Testis (tissue), 2 donors: ENCODE measurements around the gene CSF2RB.

Source experiments
- POLR2A ChIP-seq: fragments of 450-650 bp; IDR thresholded peaks from one replicate; pipeline ENCODE4 v1.6.1; 2017; ENCODE audit warnings: antibody characterized with exemption, mild to moderate bottlenecking, moderate library complexity
- TF ChIP-seq, protein P1 (sequence below), 3 experiments: fragments of 450-650 bp in 2 of 3; fragments of 200-600 bp in 1 of 3; sonication (generic) in 1 of 3; IDR thresholded peaks; one replicate each; pipeline ENCODE4 v1.5.1; 2016 to 2019; ENCODE audit warnings: antibody characterized with exemption in 3 of 3, mild to moderate bottlenecking in 2 of 3, moderate library complexity in 1 of 3

DNA sequence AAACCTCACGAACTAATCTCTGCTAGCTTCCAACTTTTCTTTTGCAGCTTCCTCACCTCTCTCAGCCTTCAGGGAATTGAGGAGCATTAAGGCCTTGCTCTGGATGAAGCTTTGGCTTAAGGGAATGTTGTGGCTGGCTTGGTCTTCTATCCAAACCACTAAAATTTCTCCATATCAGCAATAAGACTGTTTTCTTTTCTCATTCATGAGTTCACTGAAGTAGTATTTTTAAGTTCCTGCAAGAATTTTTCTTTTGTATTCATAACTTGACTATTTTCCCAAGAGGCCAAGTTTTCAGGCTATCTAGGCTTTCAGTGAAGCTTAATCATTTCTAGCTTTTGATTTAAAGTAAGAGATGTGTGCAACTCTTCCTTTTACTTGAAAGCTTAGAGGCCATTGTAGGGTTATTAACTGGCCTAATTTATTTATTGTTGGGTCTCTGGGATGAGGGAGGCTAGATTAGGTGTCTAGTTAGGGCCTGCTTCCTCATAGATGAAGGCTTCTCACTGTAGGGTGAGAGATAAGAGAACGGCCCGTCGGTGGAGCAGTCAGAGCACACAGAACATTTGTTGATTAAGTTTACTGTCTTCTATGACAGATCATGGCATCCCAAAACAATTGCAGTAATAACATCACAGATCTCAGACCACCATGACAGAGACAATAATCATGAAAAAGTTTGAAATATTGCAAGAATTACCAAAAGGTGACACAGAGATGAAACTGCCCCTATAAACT is 33.2 kb downstream of the CSF2RB start:
- TF ChIP-seq POLR2A: no peak
- TF ChIP-seq, protein P1, sequence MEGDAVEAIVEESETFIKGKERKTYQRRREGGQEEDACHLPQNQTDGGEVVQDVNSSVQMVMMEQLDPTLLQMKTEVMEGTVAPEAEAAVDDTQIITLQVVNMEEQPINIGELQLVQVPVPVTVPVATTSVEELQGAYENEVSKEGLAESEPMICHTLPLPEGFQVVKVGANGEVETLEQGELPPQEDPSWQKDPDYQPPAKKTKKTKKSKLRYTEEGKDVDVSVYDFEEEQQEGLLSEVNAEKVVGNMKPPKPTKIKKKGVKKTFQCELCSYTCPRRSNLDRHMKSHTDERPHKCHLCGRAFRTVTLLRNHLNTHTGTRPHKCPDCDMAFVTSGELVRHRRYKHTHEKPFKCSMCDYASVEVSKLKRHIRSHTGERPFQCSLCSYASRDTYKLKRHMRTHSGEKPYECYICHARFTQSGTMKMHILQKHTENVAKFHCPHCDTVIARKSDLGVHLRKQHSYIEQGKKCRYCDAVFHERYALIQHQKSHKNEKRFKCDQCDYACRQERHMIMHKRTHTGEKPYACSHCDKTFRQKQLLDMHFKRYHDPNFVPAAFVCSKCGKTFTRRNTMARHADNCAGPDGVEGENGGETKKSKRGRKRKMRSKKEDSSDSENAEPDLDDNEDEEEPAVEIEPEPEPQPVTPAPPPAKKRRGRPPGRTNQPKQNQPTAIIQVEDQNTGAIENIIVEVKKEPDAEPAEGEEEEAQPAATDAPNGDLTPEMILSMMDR (IDR thresholded peaks at IDR 0.05): no peak
